Liver (tissue), 3 donors: Measurements from ENCODE around the gene BAZ2B.

Source experiments
- EGR1 ChIP-seq, 2 donors: IDR thresholded peaks; 2 replicates each; pipeline ENCODE4 v1.6.1; 2016 to 2018; ENCODE audit warnings: antibody characterized with exemption in 2 of 2, low read depth in 2 of 2
- FOXA1 ChIP-seq: IDR thresholded peaks from 2 replicates; pipeline ENCODE4 v1.6.1; 2016; ENCODE audit warnings: antibody characterized with exemption
- GABPA ChIP-seq, 2 donors: IDR thresholded peaks in 1 of 2; conservative IDR thresholded peaks in 1 of 2; 2 replicates each; pipeline ENCODE4 v1.6.1; 2016; ENCODE audit warnings: antibody characterized with exemption in 2 of 2, mild to moderate bottlenecking in 1 of 2, moderate library complexity in 1 of 2
- HNF4G ChIP-seq: IDR thresholded peaks from 2 replicates; pipeline ENCODE4 v1.6.1; 2016; ENCODE audit warnings: antibody characterized with exemption
- JUND ChIP-seq, 2 donors: IDR thresholded peaks; 2 replicates each; pipeline ENCODE4 v1.6.1; 2016; ENCODE audit warnings: antibody characterized with exemption in 2 of 2
- RXRA ChIP-seq, 2 donors: IDR thresholded peaks; 2 replicates each; pipeline ENCODE4 v1.6.1; 2017 to 2018; ENCODE audit warnings: antibody characterized with exemption in 2 of 2, mild to moderate bottlenecking in 1 of 2
- SP1 ChIP-seq: IDR thresholded peaks from 2 replicates; pipeline ENCODE4 v1.6.1; 2018; ENCODE audit warnings: antibody characterized with exemption, mild to moderate bottlenecking
- TAF1 ChIP-seq: conservative IDR thresholded peaks from 2 replicates; pipeline ENCODE4 v1.6.1; 2016; ENCODE audit warnings: antibody characterized with exemption, mild to moderate bottlenecking
- TF ChIP-seq, protein P1 (sequence below): fragments of 150-350 bp; IDR thresholded peaks from 2 replicates; pipeline ENCODE4 v1.5.1; 2017; ENCODE audit warnings: improper control_type of control experiment, low read depth, low read length; ENCODE audit not compliant: missing input control
- TF ChIP-seq, protein P2 (sequence below): IDR thresholded peaks from 2 replicates; pipeline ENCODE4 v1.6.1; 2016; ENCODE audit warnings: antibody characterized with exemption, mild to moderate bottlenecking
- TF ChIP-seq, protein P3 (sequence below): IDR thresholded peaks from 2 replicates; pipeline ENCODE4 v1.6.1; 2016; ENCODE audit warnings: antibody characterized with exemption
- TF ChIP-seq, protein P4 (sequence below): IDR thresholded peaks from 2 replicates; pipeline ENCODE4 v1.6.1; 2016; ENCODE audit warnings: antibody characterized with exemption
- donor health status: healthy.
- donor health status: healthy.

DNA sequence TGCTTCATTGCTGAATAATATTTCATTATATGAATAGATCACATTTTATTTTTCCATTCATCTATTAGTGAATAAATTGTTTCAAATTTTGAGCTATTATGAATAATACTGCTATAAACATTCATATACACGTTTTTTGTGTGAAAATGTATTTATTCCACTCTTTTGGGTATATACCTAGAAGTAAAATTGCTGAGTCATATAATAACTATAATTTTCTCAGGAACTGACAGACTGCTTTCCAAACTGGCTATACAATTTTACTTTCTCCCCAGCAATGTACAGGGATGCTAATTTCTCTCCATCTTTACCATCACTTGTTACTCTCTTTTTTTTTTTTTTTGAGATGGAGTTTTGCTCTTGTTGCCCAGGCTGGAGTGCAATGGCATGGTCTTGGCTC, 35.5 kb upstream of the BAZ2B start:
- TF ChIP-seq FOXA1 = no peak
- TF ChIP-seq, protein P1, sequence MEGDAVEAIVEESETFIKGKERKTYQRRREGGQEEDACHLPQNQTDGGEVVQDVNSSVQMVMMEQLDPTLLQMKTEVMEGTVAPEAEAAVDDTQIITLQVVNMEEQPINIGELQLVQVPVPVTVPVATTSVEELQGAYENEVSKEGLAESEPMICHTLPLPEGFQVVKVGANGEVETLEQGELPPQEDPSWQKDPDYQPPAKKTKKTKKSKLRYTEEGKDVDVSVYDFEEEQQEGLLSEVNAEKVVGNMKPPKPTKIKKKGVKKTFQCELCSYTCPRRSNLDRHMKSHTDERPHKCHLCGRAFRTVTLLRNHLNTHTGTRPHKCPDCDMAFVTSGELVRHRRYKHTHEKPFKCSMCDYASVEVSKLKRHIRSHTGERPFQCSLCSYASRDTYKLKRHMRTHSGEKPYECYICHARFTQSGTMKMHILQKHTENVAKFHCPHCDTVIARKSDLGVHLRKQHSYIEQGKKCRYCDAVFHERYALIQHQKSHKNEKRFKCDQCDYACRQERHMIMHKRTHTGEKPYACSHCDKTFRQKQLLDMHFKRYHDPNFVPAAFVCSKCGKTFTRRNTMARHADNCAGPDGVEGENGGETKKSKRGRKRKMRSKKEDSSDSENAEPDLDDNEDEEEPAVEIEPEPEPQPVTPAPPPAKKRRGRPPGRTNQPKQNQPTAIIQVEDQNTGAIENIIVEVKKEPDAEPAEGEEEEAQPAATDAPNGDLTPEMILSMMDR = no peak
- TF ChIP-seq, protein P2, sequence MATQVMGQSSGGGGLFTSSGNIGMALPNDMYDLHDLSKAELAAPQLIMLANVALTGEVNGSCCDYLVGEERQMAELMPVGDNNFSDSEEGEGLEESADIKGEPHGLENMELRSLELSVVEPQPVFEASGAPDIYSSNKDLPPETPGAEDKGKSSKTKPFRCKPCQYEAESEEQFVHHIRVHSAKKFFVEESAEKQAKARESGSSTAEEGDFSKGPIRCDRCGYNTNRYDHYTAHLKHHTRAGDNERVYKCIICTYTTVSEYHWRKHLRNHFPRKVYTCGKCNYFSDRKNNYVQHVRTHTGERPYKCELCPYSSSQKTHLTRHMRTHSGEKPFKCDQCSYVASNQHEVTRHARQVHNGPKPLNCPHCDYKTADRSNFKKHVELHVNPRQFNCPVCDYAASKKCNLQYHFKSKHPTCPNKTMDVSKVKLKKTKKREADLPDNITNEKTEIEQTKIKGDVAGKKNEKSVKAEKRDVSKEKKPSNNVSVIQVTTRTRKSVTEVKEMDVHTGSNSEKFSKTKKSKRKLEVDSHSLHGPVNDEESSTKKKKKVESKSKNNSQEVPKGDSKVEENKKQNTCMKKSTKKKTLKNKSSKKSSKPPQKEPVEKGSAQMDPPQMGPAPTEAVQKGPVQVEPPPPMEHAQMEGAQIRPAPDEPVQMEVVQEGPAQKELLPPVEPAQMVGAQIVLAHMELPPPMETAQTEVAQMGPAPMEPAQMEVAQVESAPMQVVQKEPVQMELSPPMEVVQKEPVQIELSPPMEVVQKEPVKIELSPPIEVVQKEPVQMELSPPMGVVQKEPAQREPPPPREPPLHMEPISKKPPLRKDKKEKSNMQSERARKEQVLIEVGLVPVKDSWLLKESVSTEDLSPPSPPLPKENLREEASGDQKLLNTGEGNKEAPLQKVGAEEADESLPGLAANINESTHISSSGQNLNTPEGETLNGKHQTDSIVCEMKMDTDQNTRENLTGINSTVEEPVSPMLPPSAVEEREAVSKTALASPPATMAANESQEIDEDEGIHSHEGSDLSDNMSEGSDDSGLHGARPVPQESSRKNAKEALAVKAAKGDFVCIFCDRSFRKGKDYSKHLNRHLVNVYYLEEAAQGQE = no peak
- TF ChIP-seq EGR1 (IDR thresholded peaks at IDR 0.05; ENCODE audit: low read depth in 2 of 2) = no peak
- TF ChIP-seq JUND (IDR thresholded peaks at IDR 0.05) = no peak
- no peak for TF ChIP-seq TAF1
- TF ChIP-seq, protein P3, sequence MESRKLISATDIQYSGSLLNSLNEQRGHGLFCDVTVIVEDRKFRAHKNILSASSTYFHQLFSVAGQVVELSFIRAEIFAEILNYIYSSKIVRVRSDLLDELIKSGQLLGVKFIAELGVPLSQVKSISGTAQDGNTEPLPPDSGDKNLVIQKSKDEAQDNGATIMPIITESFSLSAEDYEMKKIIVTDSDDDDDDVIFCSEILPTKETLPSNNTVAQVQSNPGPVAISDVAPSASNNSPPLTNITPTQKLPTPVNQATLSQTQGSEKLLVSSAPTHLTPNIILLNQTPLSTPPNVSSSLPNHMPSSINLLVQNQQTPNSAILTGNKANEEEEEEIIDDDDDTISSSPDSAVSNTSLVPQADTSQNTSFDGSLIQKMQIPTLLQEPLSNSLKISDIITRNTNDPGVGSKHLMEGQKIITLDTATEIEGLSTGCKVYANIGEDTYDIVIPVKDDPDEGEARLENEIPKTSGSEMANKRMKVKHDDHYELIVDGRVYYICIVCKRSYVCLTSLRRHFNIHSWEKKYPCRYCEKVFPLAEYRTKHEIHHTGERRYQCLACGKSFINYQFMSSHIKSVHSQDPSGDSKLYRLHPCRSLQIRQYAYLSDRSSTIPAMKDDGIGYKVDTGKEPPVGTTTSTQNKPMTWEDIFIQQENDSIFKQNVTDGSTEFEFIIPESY = no peak
- TF ChIP-seq, protein P4, sequence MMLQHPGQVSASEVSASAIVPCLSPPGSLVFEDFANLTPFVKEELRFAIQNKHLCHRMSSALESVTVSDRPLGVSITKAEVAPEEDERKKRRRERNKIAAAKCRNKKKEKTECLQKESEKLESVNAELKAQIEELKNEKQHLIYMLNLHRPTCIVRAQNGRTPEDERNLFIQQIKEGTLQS = no peak
- no peak for TF ChIP-seq RXRA (IDR thresholded peaks at IDR 0.05)
- TF ChIP-seq SP1 = no peak
- TF ChIP-seq GABPA (IDR thresholded peaks at IDR 0.05 in 1 of 2, conservative IDR thresholded peaks at IDR 0.05 in 1 of 2) = no peak
- TF ChIP-seq HNF4G = no peak
